NCI-H345 treated with DMSO at 0.1 percent for 48 hours (cell line): ENCODE data around the gene COX20.

Experiments
- DNase-seq: peaks from one replicate; lab custom pipeline; 2025; ENCODE audit not compliant: unreplicated experiment; lab: John Stamatoyannopoulos, UW

Gene COX20

DNA sequence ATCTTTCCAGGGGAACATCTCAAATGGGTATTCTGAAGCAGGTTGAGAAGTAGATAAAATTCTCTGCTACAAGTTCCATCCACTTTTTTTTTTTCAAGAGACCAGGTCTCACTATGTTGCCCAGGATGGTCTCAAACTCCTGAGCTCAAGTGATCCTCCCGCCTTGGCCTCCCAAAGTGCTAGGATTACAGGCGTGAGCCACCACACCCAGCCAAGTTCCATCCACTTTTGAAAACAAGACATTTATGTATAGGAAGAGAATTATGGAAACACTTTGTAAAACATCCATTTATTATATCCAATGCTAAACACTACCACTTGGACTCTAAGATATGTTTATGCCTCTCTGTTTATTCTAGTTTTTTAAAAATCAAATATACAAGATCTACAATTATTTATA is 15.4 kb downstream of the COX20 start:
- DNase-seq: no peak

DNA sequence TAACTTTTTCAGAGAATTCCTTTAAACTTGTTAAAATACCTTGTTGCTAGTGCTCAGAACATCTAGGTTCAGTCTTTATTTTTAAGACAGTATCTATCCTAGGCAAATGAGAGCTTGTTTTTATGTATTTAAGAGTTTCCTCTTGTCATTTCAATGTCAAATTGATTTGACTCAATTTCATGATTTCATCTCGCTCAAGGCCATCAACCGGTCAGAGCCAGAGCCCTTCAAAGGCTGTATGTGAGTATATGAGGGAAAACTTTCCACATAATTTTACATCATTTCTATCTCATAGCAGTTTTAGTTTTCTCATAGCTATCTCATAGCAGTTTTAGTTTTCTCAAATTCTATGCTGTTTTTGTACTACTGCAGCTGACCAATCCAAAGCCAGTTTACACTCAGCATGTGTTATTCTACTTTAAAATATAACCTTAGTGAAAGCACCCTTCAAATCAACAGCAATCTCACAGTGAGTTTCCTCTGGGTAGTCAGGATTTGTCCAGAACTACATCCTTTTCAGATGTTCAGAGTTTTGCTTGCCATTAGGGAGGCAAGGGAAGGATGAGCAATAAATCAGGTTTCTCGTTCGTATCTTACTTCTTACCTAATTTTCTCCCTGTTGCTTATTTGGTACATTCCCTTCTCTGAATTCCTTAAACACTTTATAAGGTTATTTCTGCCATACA is 16.2 kb downstream of the COX20 start:
- DNase-seq: no peak

DNA sequence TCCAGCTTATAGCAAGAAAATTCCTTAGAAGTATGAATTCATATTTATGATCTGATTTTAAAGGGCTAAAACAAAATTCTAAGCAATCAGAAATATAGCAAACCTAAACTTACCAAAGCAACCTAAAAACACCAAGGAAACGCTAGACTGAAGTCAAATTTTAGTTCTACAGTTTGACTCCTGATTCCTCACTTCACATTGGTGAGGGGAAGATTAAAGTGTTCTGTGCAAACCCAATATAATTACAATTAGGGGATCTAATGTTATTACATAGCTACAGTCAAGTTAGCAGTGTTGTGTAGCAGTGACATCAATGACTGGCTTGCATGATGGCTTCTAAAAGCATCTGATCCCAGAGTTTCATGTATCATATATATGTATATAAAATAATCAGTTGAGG is 17.2 kb downstream of the COX20 start:
- DNase-seq: no peak

DNA sequence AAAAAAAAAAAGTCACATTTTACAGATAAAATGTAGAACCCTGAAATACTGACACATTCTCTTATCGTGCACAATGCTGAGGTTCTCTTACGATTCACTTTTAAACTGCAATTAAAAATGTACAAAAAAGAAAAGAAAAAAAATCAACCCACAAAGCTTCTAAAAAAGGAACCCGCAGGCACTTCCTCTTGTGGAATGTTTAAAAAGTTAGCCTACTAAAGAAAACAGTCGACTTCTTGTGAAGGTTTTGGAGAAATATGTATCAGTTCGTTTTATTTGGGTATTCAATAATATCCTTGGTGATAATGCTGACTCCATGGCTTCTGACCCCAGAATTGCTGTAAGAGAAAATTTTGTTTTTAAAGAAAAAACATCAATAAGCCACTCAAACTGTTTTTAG is 18.7 kb downstream of the COX20 start:
- no peak for DNase-seq

DNA sequence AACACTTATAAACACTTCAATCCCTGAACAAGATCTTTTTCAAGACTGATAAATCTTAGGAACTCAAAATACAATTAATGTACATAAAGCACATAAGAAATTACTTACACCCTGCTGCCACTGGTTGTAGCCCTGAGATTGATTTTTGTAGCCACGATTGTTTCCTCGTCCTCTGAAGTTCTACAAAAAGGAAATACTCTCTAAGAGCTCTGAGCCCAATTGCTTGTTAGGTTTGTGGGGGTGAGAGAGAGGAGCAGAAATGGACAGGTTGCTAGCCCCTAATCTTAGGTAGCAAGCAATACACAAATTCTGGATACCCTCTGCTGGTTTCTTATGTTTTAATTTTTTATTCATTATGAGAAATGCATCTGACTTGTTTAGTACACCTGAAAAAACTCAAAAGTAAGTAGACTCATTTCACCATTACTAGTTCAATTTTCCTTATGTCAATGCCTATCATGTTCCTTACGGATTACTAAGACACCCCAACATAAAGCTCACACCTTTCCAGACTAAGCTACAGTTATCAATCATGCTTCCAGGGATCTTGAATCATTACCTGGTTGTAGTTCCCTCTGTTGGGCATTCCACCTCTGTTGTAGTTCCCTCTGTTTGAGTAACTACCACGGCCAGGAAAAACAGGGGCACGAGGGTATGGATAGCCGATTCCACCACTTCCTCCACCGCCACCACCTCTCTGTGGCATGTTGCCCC is 19.6 kb downstream of the COX20 start:
- no peak for DNase-seq

DNA sequence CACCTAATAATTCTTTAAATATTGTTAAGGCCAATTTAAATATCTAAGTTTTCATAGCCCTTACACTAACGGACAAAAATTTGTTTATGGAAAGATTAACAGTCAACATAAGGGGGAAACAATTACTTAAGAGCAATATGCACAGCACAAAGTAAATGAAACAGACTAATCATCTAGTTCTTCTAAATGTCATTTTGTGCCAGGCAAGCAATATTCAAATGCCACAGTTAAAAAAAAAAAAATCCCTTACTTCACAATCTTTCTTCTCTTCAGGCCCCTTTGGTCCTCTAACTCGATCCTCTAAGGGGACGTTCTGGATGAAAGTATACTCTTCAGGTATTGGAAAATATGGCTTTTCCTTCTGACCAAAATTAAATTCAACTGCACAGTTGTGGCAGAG is 22.3 kb downstream of the COX20 start:
- DNase-seq: no peak

DNA sequence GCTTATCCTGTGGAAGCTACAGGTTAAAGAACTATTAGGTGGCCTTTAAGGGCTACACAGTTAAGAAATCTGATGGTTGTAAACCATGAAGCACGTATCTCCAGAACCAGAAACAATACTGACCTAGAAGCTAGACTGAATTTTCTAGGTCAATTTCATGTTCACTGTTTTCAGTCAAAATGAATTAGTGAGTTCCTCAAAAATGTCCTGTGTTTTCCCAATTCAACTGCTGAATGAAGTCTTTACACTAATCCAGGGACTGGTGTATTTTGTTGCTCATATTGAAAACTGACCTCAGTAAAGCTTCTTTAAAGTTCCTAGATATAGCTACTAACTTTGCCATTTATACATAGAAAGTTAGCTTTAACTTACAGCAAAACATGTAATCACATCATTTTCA is 22.9 kb downstream of the COX20 start:
- no peak for DNase-seq

DNA sequence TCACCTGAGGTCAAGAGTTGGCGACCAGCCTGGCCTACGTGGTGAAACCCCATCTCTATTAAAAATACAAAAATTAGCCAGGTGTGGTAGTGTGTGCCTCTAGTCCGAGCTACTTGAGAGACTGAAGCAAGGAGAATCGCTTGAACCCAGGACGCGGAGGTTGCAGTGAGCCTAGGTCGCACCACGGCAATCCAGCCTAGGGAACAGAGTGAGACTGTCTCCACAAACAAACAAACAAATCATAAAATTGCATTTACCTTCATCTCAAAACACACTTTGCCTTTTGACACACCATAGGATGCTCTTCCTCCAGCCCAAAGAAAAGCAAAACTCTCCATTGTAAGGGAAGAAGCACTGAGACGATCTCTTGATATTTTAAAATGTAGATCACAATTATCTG is 24.6 kb downstream of the COX20 start:
- no peak for DNase-seq

DNA sequence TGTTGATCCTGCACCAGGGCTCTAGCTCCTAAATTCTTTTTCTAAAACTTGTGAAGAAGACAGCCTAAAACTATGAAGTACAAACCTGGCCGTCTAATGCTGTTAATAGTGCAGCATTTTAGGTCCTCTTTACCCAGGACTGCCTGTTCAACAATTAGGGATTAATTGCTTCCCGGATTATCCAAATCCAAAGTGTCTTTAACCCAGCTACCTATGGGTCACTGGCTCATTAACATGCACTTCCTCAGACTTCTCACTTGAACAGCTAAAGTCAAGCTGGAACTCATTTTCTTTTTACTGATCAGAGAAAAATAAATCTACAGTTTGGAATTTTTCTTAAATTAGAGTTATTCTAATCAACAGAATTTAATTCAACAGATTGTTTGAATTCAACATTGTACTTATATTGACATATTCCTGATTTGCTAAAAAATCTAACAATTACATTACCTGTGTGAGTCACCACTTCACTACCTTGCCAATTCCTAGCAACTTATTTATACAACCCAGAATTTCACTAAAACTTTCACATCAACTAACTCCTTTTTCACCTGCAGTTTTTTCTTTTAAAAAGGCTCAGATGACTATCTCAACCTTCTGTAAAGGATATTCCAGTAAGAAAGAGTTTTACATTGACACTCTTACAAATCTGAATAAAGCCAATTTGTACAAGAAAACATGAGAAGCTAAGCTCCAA is 25.6 kb downstream of the COX20 start:
- DNase-seq: no peak

DNA sequence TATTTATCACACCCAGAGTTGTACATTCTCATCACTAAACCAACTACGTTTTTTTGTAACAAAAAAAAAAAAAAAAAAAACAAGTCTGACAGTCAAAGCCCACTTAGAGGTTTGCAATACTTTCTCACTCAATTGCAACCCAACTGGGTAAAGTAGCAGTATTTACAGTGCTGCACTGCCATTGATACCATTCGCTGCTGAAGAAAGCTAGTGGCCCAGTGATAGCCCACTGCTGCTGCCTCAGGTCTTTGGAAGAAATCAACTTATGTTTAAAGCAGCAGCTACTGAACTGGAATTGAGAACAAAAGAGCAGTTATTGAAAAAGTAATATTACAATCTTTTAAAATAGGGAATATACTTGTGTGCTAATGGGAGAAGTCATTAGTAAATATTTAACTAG is 26.2 kb downstream of the COX20 start:
- no peak for DNase-seq

DNA sequence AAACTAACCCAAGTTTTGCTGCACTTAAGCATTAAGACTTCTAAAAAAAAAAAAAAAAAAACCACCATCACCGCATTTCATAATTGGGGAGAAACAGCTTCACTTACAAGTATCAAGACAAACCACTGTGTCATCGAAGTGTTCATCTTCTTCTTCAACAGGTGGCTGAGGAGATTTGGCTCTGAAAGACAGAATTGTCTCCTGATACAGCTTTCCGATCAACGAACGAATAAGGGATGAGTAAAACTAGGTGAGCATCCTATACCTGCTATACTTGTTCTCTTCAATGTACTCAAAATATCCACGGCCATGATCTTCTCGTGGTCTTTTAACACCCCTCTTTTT is 26.9 kb downstream of the COX20 start:
- DNase-seq: no peak

DNA sequence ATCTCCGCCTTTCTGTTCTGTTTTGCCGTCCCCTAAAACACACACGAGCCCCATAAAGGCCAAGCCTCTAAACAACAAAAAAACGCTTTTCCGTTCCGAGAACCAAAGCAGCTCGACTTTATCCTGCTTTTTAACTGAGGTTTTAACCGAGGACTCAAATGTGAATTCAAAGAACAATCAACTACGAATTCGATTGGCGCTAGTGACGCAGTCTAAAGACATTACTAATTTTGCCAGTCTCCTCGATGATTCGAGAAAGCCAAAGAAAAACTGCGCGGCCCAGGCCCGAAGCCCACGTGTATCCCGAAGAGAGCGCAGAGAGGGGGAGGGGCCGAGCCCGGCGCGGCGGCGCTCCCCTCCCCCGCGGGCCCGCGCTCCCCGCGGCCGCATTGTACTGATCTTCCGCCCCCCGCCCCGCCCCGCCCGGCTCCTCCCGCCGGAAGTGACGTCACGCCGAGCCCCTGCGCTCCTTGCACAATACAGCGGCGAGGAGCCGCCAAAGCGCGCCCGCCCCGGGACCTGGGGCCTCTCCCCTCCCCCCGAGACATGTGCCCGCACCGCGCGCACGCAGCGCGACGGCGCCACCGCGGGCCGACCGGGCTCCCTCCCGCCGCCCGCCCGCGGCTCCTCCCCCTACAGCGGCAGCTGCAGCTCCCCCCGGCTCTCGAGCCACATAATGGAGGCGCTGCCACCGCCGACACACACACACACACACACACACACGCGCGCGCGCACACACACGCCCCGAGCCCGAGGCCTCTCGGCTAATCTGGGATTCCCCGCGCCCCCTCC is 27.4 kb downstream of the COX20 start:
- peak; percentile 81 for DNase-seq

DNA sequence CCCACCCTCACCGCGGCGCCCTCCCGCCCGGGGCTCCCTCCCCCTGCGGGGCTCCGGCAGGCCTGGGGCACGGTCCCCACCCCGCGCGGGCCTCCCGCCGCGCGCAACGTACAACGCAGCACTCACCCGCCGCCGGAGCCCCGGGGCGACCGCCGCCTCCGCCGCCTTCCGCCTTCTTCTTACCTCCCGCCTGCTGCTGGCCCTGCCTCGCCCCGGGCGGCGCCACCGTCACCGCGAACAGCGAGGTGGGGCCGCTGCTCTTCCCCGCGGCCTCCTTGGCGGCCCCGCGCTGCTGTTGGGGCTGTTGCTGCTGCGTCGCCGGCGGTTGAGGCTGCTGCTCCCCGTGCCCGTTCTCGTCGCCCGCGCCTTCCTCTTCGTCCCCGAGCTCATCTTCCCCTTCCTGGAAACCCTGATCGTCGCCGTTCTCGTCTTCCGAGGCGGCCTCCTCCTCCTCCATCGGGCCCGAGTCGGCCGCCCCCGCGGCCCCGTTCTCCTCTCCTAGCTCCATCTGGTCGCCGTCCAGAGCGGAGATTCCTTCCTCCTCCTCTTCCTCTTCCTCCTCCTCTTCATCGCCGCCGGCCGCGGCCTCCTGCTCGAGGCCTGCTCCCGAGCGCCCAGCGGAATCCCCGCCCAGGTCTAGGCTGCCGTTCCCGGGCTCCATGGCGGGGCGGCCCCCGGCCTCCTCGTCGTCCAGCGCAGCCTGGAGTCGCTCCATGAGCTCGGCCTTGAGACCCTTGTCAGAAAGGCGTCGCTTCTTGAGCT is 28.2 kb downstream of the COX20 start:
- DNase-seq: no peak

DNA sequence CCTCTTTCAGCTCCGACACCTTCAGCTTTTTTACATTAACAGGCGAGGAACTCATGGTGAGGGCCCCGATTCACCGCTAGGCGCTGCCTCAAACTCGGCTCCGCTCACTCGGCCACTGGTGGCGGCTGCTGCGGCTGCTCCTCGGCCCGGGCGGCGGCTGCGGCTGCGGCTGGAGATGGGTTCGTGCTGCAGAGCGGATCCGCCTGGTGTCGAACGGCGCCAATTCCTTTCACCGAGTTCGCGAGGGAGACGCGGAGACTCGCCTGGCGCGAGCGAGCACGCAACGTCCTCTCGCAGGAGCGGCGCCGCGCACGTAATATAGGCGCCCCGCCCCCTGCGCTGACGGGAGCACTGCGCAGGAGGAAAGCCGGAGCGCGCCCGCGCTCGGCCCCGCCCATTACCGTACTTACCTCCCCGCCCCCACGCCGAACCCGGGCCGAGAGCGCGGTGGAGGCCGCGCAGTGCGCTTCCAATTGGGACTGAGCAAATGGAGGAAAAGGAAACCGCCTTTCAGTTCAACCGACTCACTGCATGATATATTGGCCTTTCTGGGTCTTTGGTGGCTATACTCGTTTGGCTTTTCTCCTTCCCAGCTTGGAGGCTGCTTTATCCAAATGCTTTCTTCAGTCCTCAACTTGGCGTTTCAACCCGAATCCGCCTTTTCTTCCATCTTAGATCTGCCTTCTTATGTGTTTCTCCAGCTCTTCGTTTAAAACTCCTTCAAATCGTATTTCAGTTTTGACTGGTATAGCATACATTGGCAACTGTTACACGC is 29.0 kb downstream of the COX20 start, which contains the start of gene HNRNPU:
TSS of gene HNRNPU (minus strand) at position 291 of the 775 bp plus-strand sequence. CDS start at position 55, 236 bp downstream.
- peak; percentile 90 for DNase-seq

DNA sequence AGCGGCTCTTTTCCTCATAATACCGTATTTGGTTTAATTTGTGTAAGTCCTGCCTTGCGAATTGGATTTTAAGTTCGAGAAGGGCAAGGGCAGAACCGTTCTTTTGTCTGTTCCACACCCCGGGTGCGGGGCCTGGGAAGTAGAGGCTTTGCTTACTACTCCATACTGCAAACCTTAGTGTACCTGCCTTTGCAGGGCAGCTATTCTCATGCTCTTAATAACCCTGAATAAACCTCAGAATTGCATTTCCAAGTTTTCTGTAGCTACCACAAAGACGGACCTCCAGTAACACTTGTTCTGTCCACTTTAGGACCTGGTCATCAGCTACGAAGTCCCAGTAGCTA is 29.5 kb downstream of the COX20 start:
- DNase-seq: no peak

DNA sequence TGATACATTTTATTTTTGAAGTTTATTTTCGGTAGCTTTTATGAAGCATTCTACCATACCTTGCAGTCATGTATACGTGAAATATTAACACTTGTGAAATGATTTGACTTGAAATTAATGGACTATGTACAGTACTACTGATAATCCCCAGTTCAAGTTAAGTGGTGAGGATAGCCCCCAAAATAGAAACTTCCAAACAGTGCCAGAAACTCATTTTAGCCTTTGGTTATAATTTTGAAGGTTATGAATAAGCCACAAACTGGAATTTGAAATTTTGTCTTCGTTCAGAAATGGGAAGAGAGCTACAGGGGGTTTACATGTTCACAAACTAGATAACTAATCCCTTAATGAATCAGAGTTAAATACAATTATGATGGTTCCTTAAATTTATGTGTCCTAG is 30.4 kb downstream of the COX20 start:
- DNase-seq: no peak

DNA sequence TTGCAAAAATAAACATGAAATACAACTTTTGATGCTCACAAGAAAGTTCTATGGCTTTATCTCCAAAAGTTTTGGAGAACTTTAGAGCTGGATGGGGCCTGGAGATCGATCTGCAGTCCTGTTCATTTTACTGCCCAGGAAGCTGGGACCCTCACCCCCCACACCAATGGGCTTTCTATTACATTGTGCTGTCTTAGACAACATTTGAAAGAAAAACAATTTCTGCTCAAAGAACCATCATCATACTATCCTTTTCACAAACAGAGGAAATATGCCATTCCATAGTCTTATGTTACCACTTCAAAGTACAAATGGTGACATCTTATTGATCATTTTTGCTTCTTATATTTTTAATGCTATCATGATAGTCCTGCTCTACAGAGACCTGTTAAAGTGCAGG is 30.9 kb downstream of the COX20 start:
- no peak for DNase-seq

DNA sequence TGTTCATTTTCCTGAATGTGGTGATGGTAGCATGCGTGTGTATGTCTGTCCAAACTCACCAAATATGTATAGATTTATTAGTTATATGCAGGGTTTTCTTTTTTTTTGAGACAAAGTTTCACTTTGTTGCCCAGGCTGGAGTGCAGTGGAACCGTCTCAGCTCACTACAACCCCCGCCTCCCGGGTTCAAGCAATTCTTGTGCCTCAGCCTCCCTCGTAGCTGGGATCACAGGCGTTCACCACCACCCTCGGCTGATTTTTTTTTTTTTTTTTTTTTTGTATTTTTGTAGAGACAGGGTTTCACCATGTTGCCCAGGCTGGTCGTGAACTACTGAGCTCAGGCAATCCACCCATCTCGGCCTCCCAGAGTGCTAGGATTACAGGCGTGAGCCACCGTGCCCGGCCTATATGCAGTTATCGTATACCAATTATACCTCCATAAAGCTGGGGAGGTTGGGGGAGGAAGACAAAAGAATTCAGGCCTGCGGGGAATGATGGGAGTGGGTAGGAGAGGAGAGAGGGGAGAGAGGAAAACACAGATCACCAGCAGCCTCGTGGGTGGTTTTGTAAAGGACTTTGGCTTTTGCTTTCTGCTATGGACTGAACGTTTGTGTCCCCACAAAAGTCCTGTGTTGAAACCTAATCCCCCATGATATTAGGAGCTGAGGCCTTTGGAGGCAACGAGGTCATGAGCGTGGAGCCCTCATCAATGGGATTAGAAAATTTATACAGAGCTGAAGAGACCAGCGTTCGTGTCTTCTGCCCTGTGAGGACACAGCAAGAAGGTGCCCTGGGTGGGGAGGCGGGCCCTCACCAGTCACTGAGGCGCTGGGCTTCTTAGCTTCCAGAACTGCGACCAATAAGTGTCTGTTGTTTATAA is 33.3 kb downstream of the COX20 start:
- DNase-seq: no peak

DNA sequence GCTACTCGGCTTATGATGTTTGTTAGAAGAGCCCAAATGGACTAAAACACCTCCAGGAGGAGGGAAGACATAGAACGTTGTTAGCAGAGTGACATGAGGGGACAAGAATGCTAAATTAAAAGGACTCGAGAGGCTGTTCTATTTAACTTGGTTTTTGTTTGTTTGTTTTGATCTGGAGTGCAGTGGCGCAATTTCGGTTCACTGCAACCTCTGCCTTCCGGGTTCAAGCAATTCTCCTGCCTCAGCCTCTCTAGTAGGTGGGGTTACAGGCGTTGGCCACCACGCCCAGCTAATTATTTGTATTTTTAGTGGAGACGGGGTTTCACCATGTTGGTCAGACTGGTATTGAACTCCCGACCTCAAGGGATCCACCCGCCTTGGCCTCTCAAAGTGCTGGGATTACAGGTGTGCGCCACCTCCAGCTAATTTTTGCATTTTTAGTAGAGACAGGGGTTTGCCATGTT is 33.9 kb downstream of the COX20 start:
- no peak for DNase-seq
